GM21737 (cell line): Measurements from ENCODE around the gene NBPF15.
"Not testable (repeated sequence)": the region's sequence is repeated elsewhere in the genome, so short reads cannot be mapped to it uniquely, and the experiment has no call there.

Source experiments
- ATAC-seq: cut with Tn5 transposase; IDR thresholded peaks from one replicate; pipeline ENCODE4 v1.9.1; 2021; ENCODE audit warnings: mild to moderate bottlenecking, moderate library complexity; ENCODE audit not compliant: unreplicated experiment

The NBPF15 gene

GRCh38 chr1:144461136-144461759, at the start of gene NBPF15:
TSS of gene NBPF15 (minus strand) at chr1:144461669. CDS start at chr1:144440003, 21,666 bp downstream.
- peak; percentile 91 for ATAC-seq

- not testable (repeated sequence) for ATAC-seq
These were observed 35.0 kb upstream of the NBPF15 start for GRCh38 chr1:144496429-144496828.

- ATAC-seq, result not testable (repeated sequence)
These were observed 32.7 kb upstream of the NBPF15 start for GRCh38 chr1:144494130-144494529.

GRCh38 chr1:144490394-144490793, 28.9 kb upstream of the NBPF15 start:
- not testable (repeated sequence) for ATAC-seq

- ATAC-seq, result not testable (repeated sequence)
These were observed 25.5 kb upstream of the NBPF15 start for GRCh38 chr1:144487002-144487401.

- ATAC-seq, result not testable (repeated sequence)
These were observed 23.9 kb upstream of the NBPF15 start for GRCh38 chr1:144485048-144485993.

GRCh38 chr1:144473897-144474296, 12.4 kb upstream of the NBPF15 start:
- ATAC-seq, result not testable (repeated sequence)

- not testable (repeated sequence) for ATAC-seq
These were observed 10.0 kb upstream of the NBPF15 start for GRCh38 chr1:144471434-144471833.

- ATAC-seq, result peak; percentile 23
These were observed 309 bp upstream of the NBPF15 start for GRCh38 chr1:144461778-144462177.

- not testable (repeated sequence) for ATAC-seq
These were observed 783 bp downstream of the NBPF15 start for GRCh38 chr1:144460686-144461085.

GRCh38 chr1:144442402-144442801, 19.1 kb downstream of the NBPF15 start:
- ATAC-seq, result not testable (repeated sequence)

- ATAC-seq, result not testable (repeated sequence)
These were observed 21.7 kb downstream of the NBPF15 start for GRCh38 chr1:144439737-144440136.

GRCh38 chr1:144418891-144419694, 42.4 kb downstream of the NBPF15 start:
- not testable (repeated sequence) for ATAC-seq

- ATAC-seq, result not testable (repeated sequence)
These were observed 47.9 kb downstream of the NBPF15 start for GRCh38 chr1:144413404-144414118.

- ATAC-seq, result peak; percentile 93
These were observed 48.7 kb downstream of the NBPF15 start for GRCh38 chr1:144412491-144413403.

GRCh38 chr1:144412068-144412471, 49.4 kb downstream of the NBPF15 start:
- peak; percentile 57 for ATAC-seq

GRCh38 chr1:144402807-144403206, 58.7 kb downstream of the NBPF15 start:
- ATAC-seq, result not testable (repeated sequence)

- ATAC-seq, result not testable (repeated sequence)
These were observed 89.8 kb downstream of the NBPF15 start for GRCh38 chr1:144371651-144372050.
